HFF-Myc (cell line): ENCODE data around the gene KCNS3.

ENCODE experiments used
- DNase-seq: peaks from one replicate; pipeline ENCODE4 v3.0.0-alpha.2; 2011; ENCODE audit warnings: low read depth; ENCODE audit errors: extremely low read depth
- H3K4me3 ChIP-seq: replicated peaks from 2 replicates; pipeline ENCODE4 v1.5.1; 2011; ENCODE audit warnings: low read depth, mild to moderate bottlenecking, control low read depth, low read length
- CTCF ChIP-seq: IDR thresholded peaks from 2 replicates; pipeline ENCODE4 v1.5.1; 2012; ENCODE audit warnings: mild to moderate bottlenecking, low read depth, low read length, control low read depth; ENCODE audit errors: missing control alignments

KCNS3 gene

GRCh38 chr2:17873021-17873420 is 5.4 kb upstream of the KCNS3 start:
- no peak for TF ChIP-seq CTCF
- no peak overlapping the region for H3K4me3 ChIP-seq

GRCh38 chr2:17876590-17876989 is 1.9 kb upstream of the KCNS3 start:
- no peak for DNase-seq
- H3K4me3 ChIP-seq: no peak overlapping the region
- no peak for TF ChIP-seq CTCF

More at GRCh38 chr2:17873021-17873420, 5.4 kb upstream of the KCNS3 start:
- no peak for DNase-seq

- TF ChIP-seq CTCF: no peak
- peak overlapping the region; percentile 32 for H3K4me3 ChIP-seq
- no peak for DNase-seq
Observed at GRCh38 chr2:17877811-17878280, 621 bp upstream of the KCNS3 start.

GRCh38 chr2:17879137-17879912 is 858 bp downstream of the KCNS3 start:
- peak overlapping the region; percentile 43 for H3K4me3 ChIP-seq
- peak; percentile 6 for TF ChIP-seq CTCF
- DNase-seq: peak; percentile 6

GRCh38 chr2:17879913-17880274 is 1.4 kb downstream of the KCNS3 start:
- no peak for TF ChIP-seq CTCF
- DNase-seq: no peak
- peak overlapping the region; percentile 43 for H3K4me3 ChIP-seq

GRCh38 chr2:17892770-17893534 is 14.5 kb downstream of the KCNS3 start:
- no peak overlapping the region for H3K4me3 ChIP-seq
- TF ChIP-seq CTCF: no peak
- DNase-seq: no peak
